Left ventricle myocardium superior (tissue), 1 donor: ENCODE results near the gene ERN1. TPM values are rescaled to one million over a fixed set of nuclear protein-coding genes. Genes with fewer than 3 reads are reported as not detected.
"Not testable (repeated sequence)": the region's sequence is repeated elsewhere in the genome, so short reads cannot be mapped to it uniquely, and the experiment has no call there.

Experiments used
- ATAC-seq: fragments of 200-7000 bp; cut with Tn5 transposase; one replicate; pipeline ENCODE4 v1.9.1; 2020; ENCODE audit warnings: mild to moderate bottlenecking, moderate library complexity
- DNase-seq: peaks from one replicate; pipeline ENCODE4 v3.0.0-alpha.2; 2020
- intact Hi-C: fragments of 100-400 bp; cut with micrococcal nuclease; formaldehyde crosslinking; loops from one replicate; pipeline ENCODE4 v1.11.0; 2022
- total RNA-seq: library from RNA; stranded (reverse); fragmentation: NEBNext Ultra II Directional; extraction: Animal tissue kit (Norgen Biotek cat#: 25700); gene quantifications from one replicate; pipeline ENCODE4 v1.2.1, GENCODE V29; 2021
- donor health status: DM: no; HTN: yes; CAD: no; lungs with severe emphysema.

Gene ERN1
- total RNA-seq, 1 donor from 2014 or later = 9.0 TPM

- DNase-seq (no peak), ATAC-seq (no peak)
- intact Hi-C loops = no loop called here
Observed at GRCh38 chr17:64022611-64023063, 107.3 kb downstream of the ERN1 start.

GRCh38 chr17:64020056-64020766, 109.7 kb downstream of the ERN1 start, which contains the start of gene ICAM2:
ICAM2 (minus strand) TSS chr17:64020633; CDS start chr17:64006691, 13,942 bp downstream.
- intact Hi-C loops = no loop called here
- peak; percentile 67 for DNase-seq
- peak; percentile 89 for ATAC-seq

GRCh38 chr17:64019551-64019961, 110.4 kb downstream of the ERN1 start:
- ATAC-seq, DNase-seq, intact Hi-C loops: not testable (repeated sequence)

DNA sequence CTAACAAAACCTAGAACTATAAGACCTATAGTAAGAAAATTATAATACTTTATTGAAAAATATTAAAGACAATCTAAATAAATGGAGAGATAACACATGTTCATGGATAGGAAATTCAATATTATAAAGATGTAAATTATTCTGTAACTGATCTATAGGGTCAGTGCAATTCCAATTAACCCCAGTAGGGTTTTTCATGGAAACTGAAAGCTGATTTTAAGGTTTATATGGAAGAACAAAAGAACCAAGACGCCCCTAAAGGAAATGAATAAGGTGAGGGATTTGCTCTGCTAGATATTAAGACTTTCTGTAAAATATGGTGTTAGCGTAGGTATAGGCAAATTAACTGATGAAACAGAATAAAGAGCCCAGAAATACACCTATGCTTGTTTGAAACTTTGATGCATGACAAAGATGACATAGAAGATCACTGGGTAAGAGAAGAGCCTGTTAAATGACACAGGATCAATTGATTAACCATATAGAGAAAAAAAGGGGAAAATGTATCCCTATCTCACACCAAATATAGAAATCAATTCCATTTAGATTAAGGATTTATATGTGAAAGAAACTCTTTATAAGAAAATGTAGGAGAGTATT, 112.5 kb downstream of the ERN1 start:
- ATAC-seq (no peak), DNase-seq (no peak)
- intact Hi-C loops = no loop called here

GRCh38 chr17:64016974-64017373, 113.0 kb downstream of the ERN1 start:
- DNase-seq (no peak), ATAC-seq (no peak)
- intact Hi-C loops = no loop called here

- DNase-seq (no peak), ATAC-seq (no peak)
- intact Hi-C loops = no loop called here
Observed at GRCh38 chr17:64016231-64016784, 113.6 kb downstream of the ERN1 start.

- DNase-seq (no peak), ATAC-seq (no peak)
- intact Hi-C loops = no loop called here
Observed at GRCh38 chr17:64015447-64015846, 114.5 kb downstream of the ERN1 start.

- no peak for ATAC-seq
- intact Hi-C loops = no loop called here
- no peak for DNase-seq
Observed at GRCh38 chr17:64009571-64010402, 120.2 kb downstream of the ERN1 start.

DNA sequence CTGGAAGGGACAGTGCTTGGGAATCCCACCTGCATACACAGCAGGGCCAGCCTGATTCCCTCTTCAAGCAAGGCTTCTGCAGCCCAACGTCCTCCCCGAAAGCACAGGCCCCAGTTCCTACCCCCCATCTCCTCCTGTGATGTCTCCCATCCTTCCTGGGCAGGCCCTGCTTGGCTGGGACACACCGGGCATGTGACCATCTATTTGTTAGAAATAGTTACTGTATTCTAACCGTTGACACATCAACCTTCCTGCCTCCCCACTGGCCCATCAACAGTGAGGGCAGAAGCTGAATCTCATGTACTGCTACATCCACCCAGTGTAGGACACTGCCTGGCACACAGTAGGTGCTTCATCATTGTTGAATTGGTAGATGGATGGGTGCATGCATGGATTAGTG, 121.1 kb downstream of the ERN1 start:
- no peak for DNase-seq
- intact Hi-C loops = no loop called here
- no peak for ATAC-seq

DNA sequence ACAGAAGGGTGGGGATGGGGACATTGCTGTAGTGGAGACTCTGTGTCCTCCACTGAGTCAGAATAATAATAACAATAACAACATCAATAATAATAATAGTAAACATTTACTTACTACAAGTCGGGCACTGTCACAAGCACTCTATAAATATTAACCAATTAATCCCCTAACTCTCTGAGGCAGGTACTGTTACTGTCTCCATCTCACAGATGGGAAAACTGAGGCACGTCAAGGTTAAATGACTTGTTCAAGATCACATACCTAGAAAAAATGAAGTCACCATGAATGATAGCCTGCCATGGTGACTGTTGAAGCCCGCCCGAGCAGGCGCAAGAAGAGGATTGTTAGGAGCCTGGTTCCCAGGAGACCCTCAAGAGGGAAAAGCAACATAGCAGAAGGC, 121.6 kb downstream of the ERN1 start:
- intact Hi-C loops = no loop called here
- ATAC-seq = no peak
- no peak for DNase-seq

- DNase-seq (no peak), ATAC-seq (peak; percentile 31)
- intact Hi-C loops = no loop called here
Observed at GRCh38 chr17:64007838-64008282, 122.1 kb downstream of the ERN1 start.

- ATAC-seq, DNase-seq, intact Hi-C loops: not testable (repeated sequence)
Observed at GRCh38 chr17:64007089-64007837, 122.7 kb downstream of the ERN1 start.

GRCh38 chr17:64006361-64007088, 123.4 kb downstream of the ERN1 start:
- intact Hi-C loops = no loop called here
- DNase-seq (peak; percentile 79), ATAC-seq (peak; percentile 84)

DNA sequence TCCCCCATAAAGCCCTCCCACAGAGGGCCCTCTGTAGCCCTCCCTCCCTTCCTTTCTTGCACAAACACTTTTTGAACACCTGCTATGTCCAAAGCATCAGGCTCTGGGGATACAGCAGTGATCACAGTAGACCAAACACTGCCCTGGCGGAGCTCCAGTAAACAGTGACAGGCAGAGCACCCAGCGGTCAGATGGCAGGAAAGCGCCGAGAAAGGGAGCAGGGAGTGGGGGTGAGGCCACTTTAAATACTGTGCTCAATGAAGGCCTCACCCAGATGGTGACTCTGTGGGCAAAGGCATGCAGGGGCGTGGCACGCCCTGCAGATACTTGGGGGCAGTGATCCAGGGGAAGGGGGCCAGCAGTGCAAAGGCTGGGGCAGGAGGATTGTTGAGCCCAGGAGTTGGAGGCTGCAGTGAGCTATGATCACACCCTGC, 124.2 kb downstream of the ERN1 start:
- intact Hi-C loops = no loop called here
- ATAC-seq (no peak), DNase-seq (no peak)

- no peak for DNase-seq
- intact Hi-C loops = no loop called here
- no peak for ATAC-seq
Observed at GRCh38 chr17:64004903-64005733, 124.8 kb downstream of the ERN1 start.

DNA sequence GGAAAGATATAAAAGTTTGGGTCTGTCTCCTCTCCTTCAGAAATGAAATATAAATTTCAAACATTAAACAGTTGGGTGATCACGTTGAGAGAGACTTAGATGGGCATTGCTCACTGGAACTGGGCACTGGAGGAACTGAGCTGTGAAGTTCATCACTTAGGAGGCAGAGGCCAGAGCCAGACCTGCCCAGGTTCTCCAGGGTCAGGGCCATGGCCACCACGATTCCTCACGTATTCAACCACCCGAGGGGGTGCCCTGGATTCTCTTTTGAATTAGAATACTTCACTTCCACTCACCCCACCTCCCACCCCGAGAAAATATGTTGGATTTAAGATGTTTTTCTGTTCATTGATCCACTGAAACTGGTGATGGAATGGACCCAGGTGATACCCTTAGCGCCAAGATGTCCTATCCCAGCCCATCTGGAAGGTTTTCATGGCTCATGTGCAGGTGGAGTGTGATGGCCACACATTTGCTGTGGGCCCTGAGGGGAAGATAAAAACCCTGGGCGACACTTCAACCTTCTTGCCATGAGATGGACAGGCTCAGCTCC, 125.7 kb downstream of the ERN1 start:
- DNase-seq (no peak), ATAC-seq (no peak)
- intact Hi-C loops = no loop called here

DNA sequence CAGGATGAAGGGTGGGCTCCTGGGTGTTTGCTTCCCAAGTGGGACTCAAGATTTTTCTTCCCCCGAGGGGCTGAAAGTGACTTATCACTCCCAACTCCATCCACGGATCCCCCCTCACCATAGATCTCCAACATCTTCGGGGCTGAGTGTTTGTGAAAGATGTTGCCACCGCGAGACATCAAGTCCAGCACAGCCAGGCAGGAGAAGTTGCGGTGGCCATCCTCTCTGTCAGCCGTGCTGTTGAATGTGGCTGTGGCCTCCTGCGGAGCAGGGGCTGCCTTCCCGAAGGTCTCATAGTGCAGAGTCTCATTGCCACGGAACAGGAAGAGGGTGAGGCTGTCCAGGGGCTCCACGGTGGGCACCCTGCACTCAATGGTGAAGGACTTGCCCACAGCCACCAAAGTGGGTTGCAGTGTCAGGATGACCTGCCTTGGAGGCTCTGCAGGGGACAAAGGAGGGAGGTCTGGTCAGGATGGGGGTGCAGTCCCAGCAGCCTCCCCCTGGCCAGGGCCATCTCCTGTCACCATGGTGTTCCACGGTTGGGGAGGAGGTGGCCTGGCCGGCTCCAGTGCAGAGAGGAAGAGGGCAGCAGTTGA, 126.3 kb downstream of the ERN1 start:
- DNase-seq (no peak), ATAC-seq (no peak)
- intact Hi-C loops = no loop called here
